ENCODE results near the gene THPO.
"Not testable (repeated sequence)": the region's sequence is repeated elsewhere in the genome, so short reads cannot be mapped to it uniquely, and the experiment has no call there.

The THPO gene

DNA sequence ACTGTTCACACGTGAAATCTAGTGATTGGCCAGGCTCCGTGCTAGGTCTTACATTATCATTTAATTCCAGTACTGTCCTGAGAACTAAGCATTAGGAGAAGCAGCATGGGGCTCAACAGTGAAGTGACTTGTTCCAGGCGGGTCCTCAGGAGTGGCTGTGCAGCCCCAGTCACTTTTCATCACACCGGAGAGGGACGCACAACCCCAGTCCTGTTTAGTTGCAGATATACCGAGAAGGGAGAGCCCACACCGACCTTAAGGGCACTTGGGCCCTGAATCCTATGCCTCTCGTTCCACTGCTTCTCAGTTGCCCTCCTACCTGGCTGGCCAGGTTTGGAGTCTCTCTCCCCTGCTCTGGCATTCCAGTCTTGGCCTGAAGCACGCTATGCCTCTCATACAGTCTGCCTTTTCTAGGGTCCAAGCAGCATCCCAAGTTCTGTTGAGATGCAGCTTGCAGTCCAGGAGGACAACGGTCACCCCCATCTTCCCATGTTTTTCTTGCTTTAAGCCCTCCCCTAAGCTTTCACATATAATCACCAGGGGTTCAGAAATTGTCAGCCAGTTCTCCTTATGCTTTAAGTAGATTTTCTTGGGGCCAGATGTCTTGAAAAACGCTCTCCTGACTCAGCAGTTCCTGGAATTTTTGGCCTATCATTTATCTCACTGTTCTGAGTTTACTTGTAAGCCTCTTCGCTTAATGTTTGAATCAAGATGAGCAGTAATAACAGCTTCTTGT is 30.5 kb downstream of the THPO start:
- DNase-seq = no peak

DNA sequence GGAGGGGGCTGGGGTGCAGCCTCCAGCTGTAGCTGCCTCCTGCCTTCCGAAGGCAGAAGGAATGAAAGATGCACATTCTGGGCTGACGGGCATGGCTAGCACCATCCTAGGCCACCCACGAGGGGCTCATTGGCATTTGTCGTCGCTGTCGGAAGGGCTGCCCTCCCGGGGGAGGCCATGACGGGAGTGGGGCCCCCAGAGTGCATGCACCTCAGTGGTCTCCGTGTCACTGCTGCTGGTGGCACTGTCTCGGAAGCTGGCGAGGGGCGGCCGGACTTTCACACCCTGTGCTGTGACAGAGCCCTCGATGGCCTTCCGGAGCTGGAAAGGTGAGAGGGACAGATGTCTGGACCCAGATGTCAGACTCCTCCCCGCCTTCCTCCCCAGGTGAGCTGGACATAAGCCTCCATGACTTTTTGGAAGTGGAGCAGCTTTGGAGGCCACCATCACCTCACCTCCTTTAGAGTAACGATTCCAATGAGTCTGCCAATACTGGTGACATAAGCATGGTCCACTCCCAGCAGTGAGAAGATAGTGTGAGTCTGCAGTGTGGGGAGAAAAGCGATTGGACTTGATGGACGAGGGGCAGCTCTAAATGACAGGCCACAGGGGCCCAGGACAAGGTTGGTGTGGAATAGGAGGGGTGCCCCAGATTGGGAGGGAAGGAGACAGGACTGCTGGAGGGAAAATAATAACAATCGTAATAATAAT is 31.4 kb downstream of the THPO start:
- DNase-seq = no peak

- peak; percentile 28 for DNase-seq
Measured at GRCh38 chr3:184345317-184346144, 32.5 kb downstream of the THPO start.

GRCh38 chr3:184344579-184345316 is 33.3 kb downstream of the THPO start:
- no peak for DNase-seq

DNA sequence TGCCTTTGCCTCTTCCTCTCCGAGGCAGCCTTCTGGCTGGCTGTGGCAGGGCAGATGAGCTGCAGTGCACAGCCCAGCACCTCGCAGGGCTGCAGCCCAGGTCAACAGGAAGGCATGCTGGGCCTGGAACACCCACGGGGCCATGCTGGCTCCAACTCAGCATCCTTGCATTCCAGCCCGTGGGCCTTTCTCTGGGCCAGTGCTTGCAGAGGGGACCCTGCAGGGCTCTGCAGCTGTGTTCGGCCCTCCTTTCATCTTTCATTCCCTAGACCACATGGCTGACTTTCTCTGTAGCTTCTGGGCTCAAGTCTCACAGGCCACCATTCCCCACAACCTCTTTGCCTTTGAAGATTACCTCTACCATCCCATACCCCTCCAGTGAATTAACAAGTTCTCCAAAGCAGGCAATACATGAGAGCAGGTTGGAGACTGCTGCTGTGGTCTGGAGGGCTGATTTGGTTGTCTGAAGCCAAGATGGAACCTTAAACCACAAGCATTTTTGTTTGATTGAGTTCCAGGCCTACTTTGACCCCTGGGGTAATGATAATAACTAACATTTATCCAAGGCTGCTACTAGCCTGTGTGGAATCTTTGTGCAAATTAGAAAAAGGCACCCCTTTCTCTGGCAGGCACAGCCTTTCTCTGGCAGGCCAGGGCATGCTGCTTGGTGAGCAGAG is 34.7 kb downstream of the THPO start:
- no peak for DNase-seq

GRCh38 chr3:184341925-184342324 is 36.1 kb downstream of the THPO start:
- no peak for DNase-seq

DNA sequence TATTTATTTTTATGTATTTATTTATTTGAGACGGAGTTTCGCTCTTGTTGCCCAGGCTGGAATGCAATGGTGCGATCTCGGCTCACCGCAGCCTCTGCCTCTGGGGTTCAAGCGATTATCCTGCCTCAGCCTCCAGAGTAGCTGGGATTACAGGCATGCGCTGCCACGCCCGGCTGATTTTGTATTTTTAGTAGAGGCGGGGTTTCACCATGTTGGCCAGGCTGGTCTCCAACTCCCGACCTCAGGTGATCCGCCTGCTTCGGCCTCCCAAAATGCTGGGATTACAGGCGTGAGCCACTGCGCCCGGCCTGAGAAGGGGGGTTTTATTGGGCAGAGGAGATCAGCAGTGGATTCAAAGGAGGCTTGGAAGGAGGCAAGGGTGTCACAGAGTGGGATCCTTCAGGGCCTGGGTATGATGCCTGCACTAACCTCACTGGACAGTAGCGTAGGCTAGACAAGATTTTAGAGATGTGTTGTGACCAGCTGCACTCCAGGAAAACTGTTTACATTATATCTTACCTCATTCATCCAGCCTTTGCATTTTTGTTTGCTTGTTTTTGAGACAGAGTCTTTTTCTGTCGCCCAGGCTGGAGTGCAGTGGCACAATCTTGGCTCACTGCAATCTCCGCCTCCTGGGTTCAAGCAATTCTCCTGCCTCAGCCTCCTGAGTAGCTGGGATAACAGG is 38.4 kb downstream of the THPO start:
- not testable (repeated sequence) for DNase-seq

DNA sequence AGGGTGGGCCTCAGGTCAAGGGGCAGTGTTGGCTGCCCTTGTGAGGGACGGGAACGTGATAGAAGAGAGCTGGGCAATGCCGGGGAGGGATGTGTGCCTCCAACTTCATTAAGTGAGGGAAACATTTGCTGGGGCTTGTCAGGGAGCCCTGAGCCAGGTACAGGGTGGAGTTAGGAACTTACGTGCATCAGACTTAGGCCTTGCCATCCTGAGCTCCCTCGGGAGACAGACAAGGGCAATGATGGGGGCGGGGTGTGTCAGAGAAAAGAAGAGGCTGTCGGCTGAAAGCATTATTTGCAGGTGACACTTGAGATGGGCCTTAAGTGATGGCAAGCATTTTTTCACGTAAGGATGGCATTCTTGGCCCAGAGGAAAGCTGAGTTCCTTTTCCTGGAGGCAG is 39.0 kb downstream of the THPO start:
- no peak for DNase-seq

DNA sequence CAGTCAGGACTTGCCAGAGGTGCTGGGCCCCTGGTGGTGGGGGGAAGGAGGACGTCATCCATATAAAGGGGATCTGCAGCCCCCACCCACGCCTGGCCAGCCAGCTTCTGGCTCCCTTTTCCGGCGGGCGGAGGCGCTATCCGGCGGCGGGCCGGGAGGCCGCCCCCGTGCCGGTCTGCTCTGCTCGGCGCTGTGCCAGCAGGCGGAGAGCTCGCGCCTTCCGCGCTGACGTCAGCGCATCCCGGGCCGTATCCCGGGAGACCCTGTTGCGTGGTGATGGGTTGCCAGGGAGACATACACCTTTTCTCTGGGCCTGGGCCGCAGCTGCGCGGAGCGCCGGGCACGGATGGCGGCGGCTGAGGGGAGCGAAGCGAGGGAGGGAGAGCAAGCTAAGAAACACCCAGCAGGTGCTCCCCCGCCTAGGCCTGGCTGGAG is 39.5 kb downstream of the THPO start:
- no peak for DNase-seq

- no peak for DNase-seq
Measured at GRCh38 chr3:184337981-184338380, 40.0 kb downstream of the THPO start.

DNA sequence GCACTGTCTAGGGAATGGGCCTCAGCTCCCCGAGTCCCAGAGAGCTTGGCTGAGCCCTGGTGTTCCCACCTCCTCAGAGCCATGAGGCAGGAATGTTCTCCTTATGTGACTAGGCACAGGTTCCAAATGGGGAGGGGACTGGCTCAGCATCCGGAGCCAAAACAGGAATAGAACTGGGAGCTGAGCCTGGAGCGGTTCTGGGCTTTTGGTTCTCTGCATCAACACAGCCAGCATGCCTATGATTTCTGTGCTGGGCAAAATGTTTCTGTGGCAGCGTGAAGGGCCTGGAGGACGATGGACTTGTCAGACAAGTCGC is 40.6 kb downstream of the THPO start, which contains the start of gene FAM131A:
Gene FAM131A (plus strand): TSS at position 202 of the 316 bp plus-strand sequence. CDS start 31 bp downstream, at position 233.
- no peak for DNase-seq

DNA sequence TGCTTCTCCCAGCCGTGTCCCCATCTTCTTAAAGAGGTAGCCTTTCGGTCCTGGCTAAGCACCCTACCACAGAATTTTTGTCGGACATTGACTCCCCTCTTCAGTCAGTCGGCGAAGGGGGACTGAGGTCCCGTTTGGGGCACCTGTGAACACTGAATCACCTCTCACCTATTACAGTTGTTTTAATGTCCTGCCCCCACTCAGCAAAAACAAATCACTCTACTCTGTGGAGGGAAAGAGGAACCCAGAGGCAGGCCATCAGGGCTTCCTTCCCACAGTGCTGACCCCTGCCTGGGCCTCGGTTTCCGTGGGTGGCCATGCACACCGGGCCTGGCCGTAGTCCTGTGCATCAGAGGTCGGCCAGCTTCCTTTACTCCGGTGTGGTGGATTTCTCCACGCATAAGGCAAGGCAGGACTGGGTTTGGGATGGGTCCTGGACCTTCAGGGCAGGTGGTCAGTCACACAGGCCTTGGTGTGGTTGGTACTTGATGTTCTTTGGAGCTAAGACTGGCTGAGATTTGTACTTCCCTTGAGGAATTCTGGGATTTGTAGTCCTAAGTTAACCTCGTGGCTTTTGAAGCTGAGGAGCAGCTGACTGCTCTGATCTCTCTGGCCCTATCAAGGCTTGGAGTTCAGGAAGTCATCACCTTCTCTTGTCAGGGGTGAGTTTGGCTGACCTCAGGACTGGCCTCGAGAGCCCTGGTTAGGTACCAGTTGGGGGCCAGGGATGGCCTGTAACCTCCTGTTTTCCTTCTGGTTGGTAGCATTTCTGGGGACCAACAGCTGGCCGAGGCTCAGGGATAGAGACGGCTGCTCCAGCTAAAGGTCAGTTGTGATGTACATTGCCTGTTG is 41.2 kb downstream of the THPO start:
- no peak for DNase-seq

GRCh38 chr3:184335661-184336546 is 42.1 kb downstream of the THPO start:
- DNase-seq = peak; percentile 68

- no peak for DNase-seq
Measured at GRCh38 chr3:184335291-184335660, 42.7 kb downstream of the THPO start.

GRCh38 chr3:184334470-184335158 is 43.4 kb downstream of the THPO start:
- DNase-seq = peak; percentile 39

- no peak for DNase-seq
Measured at GRCh38 chr3:184333700-184334099, 44.3 kb downstream of the THPO start.

DNA sequence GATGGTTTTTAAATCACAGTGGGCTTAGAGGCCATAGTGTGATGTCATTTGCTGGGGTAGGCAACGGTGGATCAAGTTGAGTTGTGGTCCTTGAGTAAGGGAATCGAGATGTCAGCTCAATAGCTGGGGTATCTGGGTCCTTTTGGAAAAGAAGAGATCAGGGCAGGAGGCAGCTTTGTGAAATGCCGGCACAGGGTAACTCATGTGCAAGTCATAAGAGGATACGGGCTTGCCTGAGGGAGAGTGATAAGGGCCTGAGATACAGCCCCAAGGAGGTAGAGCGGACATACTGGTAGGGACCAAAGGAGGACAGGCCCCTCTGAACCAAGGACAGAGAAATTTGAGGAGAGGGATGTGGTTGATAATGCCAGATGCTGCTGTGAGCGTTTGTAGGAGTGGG is 44.8 kb downstream of the THPO start:
- no peak for DNase-seq

DNA sequence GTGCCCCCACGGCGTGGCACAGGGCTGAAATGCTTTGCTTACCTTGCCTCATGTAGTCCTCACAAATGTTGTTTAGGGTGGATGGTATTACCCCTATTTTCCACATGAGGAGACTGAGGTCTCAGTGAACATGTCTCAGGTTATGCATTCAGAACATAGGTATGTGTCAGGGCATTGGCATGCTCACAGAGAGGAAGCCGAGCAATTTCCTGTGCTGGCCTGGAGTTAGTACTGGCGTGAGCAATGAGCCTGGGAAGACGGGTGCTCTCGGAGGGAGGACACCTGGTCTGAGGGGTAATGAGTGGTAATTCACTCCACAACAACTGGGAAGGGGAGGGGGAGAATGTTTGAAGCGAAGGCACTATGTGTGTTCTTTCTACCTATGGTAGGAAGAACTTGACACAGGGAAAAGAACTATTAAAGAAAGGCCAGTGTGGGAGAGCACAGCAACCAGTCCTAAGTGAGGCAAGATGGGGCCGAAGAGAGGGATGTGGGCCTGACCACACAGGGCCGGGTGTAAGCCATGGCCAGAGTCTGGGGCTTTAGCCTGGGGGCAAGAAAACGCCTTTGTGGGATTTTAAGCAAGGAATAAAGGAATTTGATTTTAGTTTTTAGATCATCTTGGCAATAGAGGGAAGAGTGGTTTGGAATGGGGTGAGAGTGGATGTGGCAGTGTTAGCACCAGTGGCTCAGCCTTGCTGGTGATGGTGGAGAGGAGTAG is 45.5 kb downstream of the THPO start:
- DNase-seq = peak; percentile 57

Data from T1000 (cell line).